Measurements from ENCODE around the gene PLCD3. TPM values are rescaled to one million over a fixed set of nuclear protein-coding genes. Genes with fewer than 3 reads are reported as not detected.

The PLCD3 gene
- total and polyA plus RNA-seq, 10 of the 15 experiments (the other 5 are each of a cell fraction or from before 2014, with no cell fraction given) = 0.02 to 1.6 (median 0.44) TPM

- TF ChIP-seq PBX3 (IDR thresholded peaks at IDR 0.05; ENCODE audit: insufficient replicate concordance, low read depth, low read length) = no peak
- no peak for TF ChIP-seq CREM (IDR thresholded peaks at IDR 0.05; ENCODE audit: low read depth)
- TF ChIP-seq CREB1 (IDR thresholded peaks at IDR 0.05; ENCODE audit: low read depth) = no peak; the same call in 1 of the 2 replicates
- peak; percentile 90 for TF ChIP-seq ZNF687 (IDR thresholded peaks at IDR 0.05)
- TF ChIP-seq SMAD5 (IDR thresholded peaks at IDR 0.05; ENCODE audit: low read depth) = no peak
- no peak for TF ChIP-seq SKIL (IDR thresholded peaks at IDR 0.05; ENCODE audit: low read depth, poor library complexity, severe bottlenecking)
- no peak for TF ChIP-seq FOXM1 (IDR thresholded peaks at IDR 0.05; ENCODE audit: low read depth, low read length)
- no peak for TF ChIP-seq SIX5 (IDR thresholded peaks at IDR 0.05; ENCODE audit: low read depth, low read length, severe bottlenecking)
- no peak for TF ChIP-seq PML (IDR thresholded peaks at IDR 0.05; ENCODE audit: low read length)
- no peak for TF ChIP-seq USF2 (IDR thresholded peaks at IDR 0.05; ENCODE audit: borderline replicate concordance, low read depth, low read length)
- no peak for TF ChIP-seq FOXK2 (IDR thresholded peaks at IDR 0.05)
- no peak for TF ChIP-seq BCL3 (IDR thresholded peaks at IDR 0.05; ENCODE audit: borderline replicate concordance, insufficient read depth, low read depth, low read length, poor library complexity, severe bottlenecking)
- TF ChIP-seq KLF5 (IDR thresholded peaks at IDR 0.05; ENCODE audit: partially characterized antibody) = no peak
- no peak for TF ChIP-seq RFX5 (IDR thresholded peaks at IDR 0.05; ENCODE audit: low read depth, low read length)
- no peak for TF ChIP-seq RAD21 (IDR thresholded peaks at IDR 0.05; ENCODE audit: insufficient read depth, low read depth, low read length)
- no peak for TF ChIP-seq GATAD2B (conservative IDR thresholded peaks at IDR 0.05; ENCODE audit: low read depth)
- no peak for TF ChIP-seq EZH2 (IDR thresholded peaks at IDR 0.05; ENCODE audit: borderline replicate concordance, control insufficient read depth, low read depth, low read length)
Measured at GRCh38 chr17:45146890-45147580, 14.7 kb upstream of the PLCD3 start (continued).
